Measurements from ENCODE around the gene FBF1. TPM values are rescaled to one million over a fixed set of nuclear protein-coding genes. Genes with fewer than 3 reads are reported as not detected.
"Not testable (repeated sequence)": the region's sequence is repeated elsewhere in the genome, so short reads cannot be mapped to it uniquely, and the experiment has no call there.

Gene FBF1
- polyA plus RNA-seq, 4 donors: 5.5 to 16.9 (median 10.8) TPM

GRCh38 chr17:75897160-75898019 lies 43.5 kb downstream of the FBF1 start:
- no peak for DNase-seq (ENCODE audit: low read depth in 4 of 4, low spot score in 2 of 4)

GRCh38 chr17:75896415-75897159 lies 44.3 kb downstream of the FBF1 start, which contains the start of gene TRIM65:
TSS of gene TRIM65 (minus strand) at chr17:75896951. CDS start at chr17:75896937, 14 bp downstream.
- DNase-seq (ENCODE audit: low read depth in 4 of 4, low spot score in 2 of 4): peak in 1 of 4 donors; percentile 51

GRCh38 chr17:75895370-75896155 lies 45.3 kb downstream of the FBF1 start:
- no peak for DNase-seq (ENCODE audit: low read depth in 4 of 4, low spot score in 2 of 4)

DNA sequence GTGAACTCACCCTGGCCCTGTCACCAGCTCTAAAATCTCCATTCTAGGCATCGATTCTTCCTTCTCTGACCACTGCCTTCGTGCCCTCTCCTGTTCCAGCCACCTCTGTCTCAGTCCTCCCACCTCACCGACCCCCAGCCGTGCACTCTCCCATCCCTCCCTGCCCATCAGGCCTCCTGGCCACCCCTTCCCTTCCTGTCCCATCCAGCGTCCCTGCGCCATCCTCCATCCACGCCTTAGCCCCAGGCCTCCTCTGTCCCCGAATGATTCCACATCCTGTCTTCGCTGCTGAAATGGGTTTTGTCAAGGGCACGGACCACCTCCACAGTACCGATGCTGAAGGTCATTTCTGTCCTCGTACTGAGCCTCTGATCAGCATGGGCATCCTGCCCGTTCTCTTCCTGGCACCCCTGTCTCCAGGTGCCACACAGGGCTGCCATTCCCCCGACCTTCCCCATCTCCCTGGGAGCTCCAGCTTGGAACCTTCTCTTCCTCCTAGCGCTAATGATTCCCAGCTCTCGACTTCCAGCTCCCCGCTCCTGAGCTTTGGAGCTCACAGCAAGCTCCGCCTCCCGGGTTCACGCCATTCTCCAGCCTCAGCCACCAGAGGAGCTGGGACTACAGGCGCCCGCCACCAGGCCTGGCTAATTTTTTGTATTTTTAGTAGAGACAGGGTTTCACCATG lies 46.7 kb downstream of the FBF1 start:
- DNase-seq (ENCODE audit: low read depth in 4 of 4, low spot score in 2 of 4): no peak

- DNase-seq (ENCODE audit: low read depth in 4 of 4, low spot score in 2 of 4): no peak
Observed at GRCh38 chr17:75893305-75894048, 47.4 kb downstream of the FBF1 start.

GRCh38 chr17:75892556-75893224 lies 48.2 kb downstream of the FBF1 start:
- no peak for DNase-seq (ENCODE audit: low read depth in 4 of 4, low spot score in 2 of 4)

DNA sequence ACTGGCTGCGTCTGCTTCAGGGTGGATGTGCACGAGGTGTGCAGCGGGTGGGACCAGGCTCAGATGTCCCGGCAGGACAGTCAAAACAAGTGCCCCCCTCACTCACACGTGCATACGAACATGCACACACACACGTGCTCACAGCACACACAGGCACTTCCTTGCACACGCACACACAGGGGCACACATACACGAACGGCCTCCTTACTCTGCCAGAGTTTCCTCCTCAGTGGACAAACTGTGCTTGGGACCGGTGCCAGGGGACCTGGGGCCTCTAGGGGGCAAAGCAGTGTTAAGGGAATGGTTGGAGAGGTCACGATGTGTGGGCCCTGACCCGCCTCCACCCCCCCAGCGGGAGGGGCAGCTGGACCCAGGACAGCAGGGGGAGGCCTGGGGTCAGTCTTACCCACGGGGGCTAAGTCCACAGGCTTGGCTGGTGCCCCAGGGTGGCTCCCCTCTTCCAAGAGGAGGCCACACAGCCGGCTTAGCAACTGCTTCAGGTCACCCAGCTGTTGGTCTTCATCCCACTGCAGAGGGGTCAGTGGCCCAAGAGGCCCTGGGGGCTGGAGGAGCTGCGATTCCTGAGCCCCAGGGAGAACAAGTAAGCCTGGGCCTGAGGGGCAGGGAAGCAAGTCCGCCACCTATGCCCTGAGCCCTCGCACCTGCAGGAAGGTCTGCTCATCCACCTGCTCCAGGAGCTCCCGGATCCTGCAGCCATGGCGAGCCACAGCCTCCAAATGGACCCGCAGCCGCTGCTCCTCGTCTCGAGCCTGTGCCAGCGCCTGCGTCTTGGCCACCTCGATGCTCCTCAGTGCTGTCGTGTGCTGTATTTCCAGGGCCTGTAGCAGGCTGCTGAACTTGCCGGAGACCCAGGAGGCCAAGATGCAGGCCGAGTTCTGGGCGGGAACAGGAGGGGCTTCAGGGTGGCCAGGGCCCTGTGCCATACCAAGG lies 49.0 kb downstream of the FBF1 start:
- no peak for DNase-seq (ENCODE audit: low read depth in 4 of 4, low spot score in 2 of 4)

- DNase-seq (ENCODE audit: low read depth in 4 of 4, low spot score in 2 of 4): no peak
Observed at GRCh38 chr17:75891022-75891604, 49.7 kb downstream of the FBF1 start.

GRCh38 chr17:75889454-75889853 lies 51.4 kb downstream of the FBF1 start:
- no peak for DNase-seq (ENCODE audit: low read depth in 4 of 4, low spot score in 2 of 4)

GRCh38 chr17:75888484-75888883 lies 52.4 kb downstream of the FBF1 start:
- no peak for DNase-seq (ENCODE audit: low read depth in 4 of 4, low spot score in 2 of 4)

- DNase-seq (ENCODE audit: low read depth in 4 of 4, low spot score in 2 of 4): not testable (repeated sequence)
Observed at GRCh38 chr17:75885860-75886259, 55.0 kb downstream of the FBF1 start.

- no peak for DNase-seq (ENCODE audit: low read depth in 4 of 4, low spot score in 2 of 4)
Observed at GRCh38 chr17:75885431-75885830, 55.4 kb downstream of the FBF1 start.

DNA sequence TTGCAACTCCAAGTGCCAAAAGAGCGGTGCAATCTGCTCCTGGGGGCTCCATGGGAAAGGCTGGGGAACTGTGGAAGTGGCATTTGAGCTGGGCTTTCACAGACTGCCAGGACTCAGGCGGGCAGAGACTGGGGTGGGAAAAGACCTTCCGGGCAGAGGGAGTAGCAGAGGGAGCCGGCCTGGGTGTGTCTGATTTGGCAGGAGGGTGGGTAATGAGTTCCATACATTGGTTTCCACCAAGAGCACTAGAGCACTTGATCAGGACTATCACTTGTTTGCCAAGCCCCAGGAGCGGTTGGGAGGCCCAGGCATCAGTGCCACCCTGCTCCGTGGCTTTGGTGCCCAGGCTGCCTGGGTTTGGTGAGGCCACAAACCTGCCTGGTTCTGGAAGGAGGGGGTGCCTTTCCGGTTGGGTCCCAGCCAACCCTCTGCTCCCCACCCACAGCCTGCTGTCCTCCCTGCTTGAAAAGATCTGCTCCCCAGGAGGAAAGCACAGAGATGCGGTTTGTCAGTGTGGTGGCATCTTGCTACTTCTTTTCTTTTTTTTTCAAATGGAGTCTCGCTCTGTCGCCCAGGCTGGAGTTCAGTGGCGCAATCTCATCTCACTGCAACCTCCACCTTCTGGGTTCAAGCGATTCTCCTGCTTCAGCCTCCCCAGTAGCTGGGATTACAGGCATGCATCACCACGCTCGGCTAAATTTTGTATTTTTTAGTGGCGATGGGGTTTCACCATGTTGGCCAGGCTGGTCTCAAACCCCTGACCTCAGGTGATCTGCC lies 59.0 kb downstream of the FBF1 start:
- no peak for DNase-seq (ENCODE audit: low read depth in 4 of 4, low spot score in 2 of 4)

- no peak for DNase-seq (ENCODE audit: low read depth in 4 of 4, low spot score in 2 of 4)
Observed at GRCh38 chr17:75880266-75880665, 60.6 kb downstream of the FBF1 start.

GRCh38 chr17:75878174-75878998 lies 62.5 kb downstream of the FBF1 start, which contains the start of gene TRIM47:
TSS of gene TRIM47 (minus strand) at chr17:75878581. CDS start at chr17:75878548, 33 bp downstream.
- DNase-seq (ENCODE audit: low read depth in 4 of 4, low spot score in 2 of 4): no peak

GRCh38 chr17:75877752-75878173 lies 63.1 kb downstream of the FBF1 start:
- peak in 1 of 4 donors; percentile 50 for DNase-seq (ENCODE audit: low read depth in 4 of 4, low spot score in 2 of 4)

Data from left renal cortex interstitium (tissue), 4 donors.